ENCODE results near the gene UGT1A3. TPM values are rescaled to one million over a fixed set of nuclear protein-coding genes. Genes with fewer than 3 reads are reported as not detected.

The UGT1A3 gene
- total and polyA plus RNA-seq, 8 donors, result not detected

DNA sequence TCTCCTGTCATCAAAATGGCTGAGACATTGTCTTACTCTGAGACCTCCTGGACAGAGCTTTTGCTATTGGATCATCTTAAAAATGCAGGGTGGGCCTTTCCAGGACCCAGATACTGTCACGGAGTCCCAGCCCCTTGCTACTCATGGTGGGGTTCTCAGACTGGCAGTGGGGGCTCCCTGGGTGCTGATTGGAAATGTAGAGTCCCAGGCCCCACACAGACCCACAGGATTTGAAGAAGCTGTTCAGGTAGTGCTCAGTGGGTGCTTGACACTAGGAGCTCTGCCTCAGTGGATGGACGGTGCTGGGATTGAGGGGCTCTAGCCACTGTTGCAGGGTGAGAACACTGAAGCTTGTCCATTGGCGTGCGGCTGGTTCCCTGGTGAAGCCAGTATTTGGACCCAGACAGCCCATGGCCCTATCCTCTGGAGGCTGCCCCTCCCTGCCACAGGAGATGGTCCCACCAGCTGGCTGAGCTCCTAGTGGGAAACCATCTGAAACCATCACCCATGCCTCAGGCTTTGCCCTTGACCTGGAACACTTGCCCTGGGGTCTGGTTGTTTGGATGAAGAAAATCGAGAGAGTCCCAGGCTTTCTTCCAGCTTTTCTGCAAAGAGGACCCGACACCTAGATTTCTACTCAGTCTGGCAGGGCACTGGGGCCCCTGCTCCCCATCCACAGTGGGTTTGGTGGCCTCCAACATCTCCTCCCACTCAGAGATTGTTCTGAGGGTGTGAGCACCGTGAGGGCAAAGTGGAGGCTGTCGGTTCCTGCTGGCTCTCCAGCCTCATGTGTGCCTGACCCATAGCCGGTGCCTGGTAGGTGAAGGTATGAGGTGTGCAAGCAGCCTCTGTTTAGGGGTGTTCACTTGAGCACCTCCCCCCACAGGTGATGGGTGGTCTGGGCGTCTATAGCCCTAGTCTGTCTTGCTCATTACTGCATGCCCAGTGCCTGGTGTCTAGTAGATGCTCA is 79.4 kb downstream of the UGT1A3 start:
- TF ChIP-seq, protein P1, sequence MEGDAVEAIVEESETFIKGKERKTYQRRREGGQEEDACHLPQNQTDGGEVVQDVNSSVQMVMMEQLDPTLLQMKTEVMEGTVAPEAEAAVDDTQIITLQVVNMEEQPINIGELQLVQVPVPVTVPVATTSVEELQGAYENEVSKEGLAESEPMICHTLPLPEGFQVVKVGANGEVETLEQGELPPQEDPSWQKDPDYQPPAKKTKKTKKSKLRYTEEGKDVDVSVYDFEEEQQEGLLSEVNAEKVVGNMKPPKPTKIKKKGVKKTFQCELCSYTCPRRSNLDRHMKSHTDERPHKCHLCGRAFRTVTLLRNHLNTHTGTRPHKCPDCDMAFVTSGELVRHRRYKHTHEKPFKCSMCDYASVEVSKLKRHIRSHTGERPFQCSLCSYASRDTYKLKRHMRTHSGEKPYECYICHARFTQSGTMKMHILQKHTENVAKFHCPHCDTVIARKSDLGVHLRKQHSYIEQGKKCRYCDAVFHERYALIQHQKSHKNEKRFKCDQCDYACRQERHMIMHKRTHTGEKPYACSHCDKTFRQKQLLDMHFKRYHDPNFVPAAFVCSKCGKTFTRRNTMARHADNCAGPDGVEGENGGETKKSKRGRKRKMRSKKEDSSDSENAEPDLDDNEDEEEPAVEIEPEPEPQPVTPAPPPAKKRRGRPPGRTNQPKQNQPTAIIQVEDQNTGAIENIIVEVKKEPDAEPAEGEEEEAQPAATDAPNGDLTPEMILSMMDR (IDR thresholded peaks at IDR 0.05), result no peak
- 61 to 74% methylated on average over 10 of the region's 10 CpGs for WGBS, 2 donors
- H3K27me3 ChIP-seq, result no peaks in the 10 kb centered on the region
- H3K36me3 ChIP-seq, result no peaks in the 10 kb centered on the region
- ATAC-seq (no peak), FAIRE-seq (no peak), DNase-seq (peak in 4 of 6 donors; percentile 3 to 21 (median 12))
- H3K4me1 ChIP-seq, result no peaks in the 10 kb centered on the region
- no peak overlapping the region for H3K27ac ChIP-seq
- H3K4me3 ChIP-seq, result no peak overlapping the region
- intact Hi-C loops (cut with DNase I), result no loop called here
- no peaks in the 10 kb centered on the region for H3K9me3 ChIP-seq

DNA sequence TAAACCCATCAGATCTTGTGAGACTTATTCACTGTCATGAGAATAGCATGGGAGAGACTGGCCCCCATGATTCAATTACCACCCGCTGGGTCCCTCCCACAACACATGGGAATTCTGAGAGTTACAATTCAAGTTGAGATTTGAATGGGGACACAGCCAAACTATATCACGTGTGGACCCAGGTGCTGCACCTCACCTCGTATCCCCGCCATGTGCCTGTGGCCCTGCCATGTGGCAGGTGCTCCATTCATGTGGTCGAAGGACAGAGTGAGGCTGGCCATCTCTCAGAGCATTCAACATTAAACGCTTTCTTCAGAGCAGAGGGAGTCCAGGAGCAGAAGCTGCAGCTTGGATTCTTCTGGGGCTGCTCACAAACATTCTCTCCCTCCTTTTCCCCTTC is 81.5 kb downstream of the UGT1A3 start:
- intact Hi-C loops (cut with DNase I), result no loop called here
- H3K4me1 ChIP-seq, result no peaks in the 10 kb centered on the region
- H3K9me3 ChIP-seq, result no peaks in the 10 kb centered on the region
- DNase-seq, result peak in 1 of 6 donors; percentile 17
- H3K36me3 ChIP-seq, result no peaks in the 10 kb centered on the region
- H3K27ac ChIP-seq, result no peak overlapping the region
- no peak for FAIRE-seq
- no peak for ATAC-seq
- no peak overlapping the region for H3K4me3 ChIP-seq
- WGBS, 2 donors, result 73 to 82% methylated on average over 6 of the region's 6 CpGs
- TF ChIP-seq, protein P1 (IDR thresholded peaks at IDR 0.05), result no peak
- no peaks in the 10 kb centered on the region for H3K27me3 ChIP-seq

DNA sequence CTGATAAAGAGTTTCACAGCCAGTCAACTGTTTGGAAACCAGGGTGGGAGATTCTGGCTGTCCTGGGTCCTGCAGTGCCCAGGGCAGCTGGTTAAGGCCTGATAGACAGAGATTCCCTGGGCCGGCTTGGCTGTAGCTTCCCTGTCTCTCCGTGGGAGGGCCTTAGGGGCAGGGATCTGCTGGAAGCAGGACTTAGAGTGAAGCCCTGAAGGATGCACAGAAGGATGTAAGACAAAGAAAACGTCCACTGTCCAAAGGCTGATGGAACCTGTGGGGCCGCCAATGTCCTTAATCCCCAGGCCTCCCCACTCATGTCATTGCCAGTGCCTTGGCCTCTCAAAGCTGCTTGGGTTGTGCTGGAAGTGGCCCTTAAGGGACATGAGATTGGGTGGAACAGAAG is 82.2 kb downstream of the UGT1A3 start:
- H3K4me3 ChIP-seq, result no peak overlapping the region
- 52 to 66% methylated on average over 4 of the region's 4 CpGs for WGBS, 2 donors
- H3K9me3 ChIP-seq, result no peaks in the 10 kb centered on the region
- ATAC-seq, result no peak
- H3K27me3 ChIP-seq, result no peaks in the 10 kb centered on the region
- H3K27ac ChIP-seq, result no peak overlapping the region
- DNase-seq, result peak in 3 of 6 donors; percentile 2 to 25 (median 5)
- intact Hi-C loops (cut with DNase I), result no loop called here
- no peaks in the 10 kb centered on the region for H3K36me3 ChIP-seq
- no peaks in the 10 kb centered on the region for H3K4me1 ChIP-seq
- no peak for FAIRE-seq
- TF ChIP-seq, protein P1 (IDR thresholded peaks at IDR 0.05), result no peak

DNA sequence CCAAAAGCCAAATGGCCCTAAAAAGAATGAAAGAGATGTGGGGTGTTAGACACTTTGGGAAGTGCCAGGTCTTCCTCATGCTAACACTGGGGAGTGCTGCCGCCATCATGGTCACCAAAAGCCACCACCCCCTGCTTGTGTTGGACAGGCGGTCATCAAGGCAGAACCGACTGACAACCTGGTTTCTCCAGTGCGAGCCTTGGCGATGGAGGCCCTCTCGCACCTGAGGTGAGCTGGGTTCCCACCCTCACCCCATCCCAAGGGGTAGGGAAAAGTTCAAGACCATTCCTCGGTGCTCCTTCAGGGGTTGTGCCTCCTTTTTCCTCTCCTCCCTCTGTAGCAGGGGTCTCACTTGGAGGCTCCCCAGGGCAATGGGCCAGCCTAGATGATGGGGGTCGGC is 82.9 kb downstream of the UGT1A3 start:
- Histone ChIP-seq H3K4me3 (no peak overlapping the region), H3K27me3 (no peaks in the 10 kb centered on the region), H3K4me1 (no peaks in the 10 kb centered on the region), H3K27ac (no peak overlapping the region), H3K36me3 (no peaks in the 10 kb centered on the region), H3K9me3 (no peaks in the 10 kb centered on the region)
- intact Hi-C loops (cut with DNase I), result no loop called here
- ATAC-seq, result no peak
- DNase-seq, result peak in 2 of 6 donors; percentile 10 to 22
- no peak for FAIRE-seq
- TF ChIP-seq, protein P1 (IDR thresholded peaks at IDR 0.05), result no peak
- WGBS, 2 donors, result 74 to 87% methylated on average over 8 of the region's 8 CpGs

Data from pancreas (tissue), 10 donors.